HCT116 (cell line): ENCODE data around the gene AP3D1. TPM values are rescaled to one million over a fixed set of nuclear protein-coding genes. Genes with fewer than 3 reads are reported as not detected.

ENCODE experiments used
- ATAC-seq: fragments of 200-7000 bp; cut with Tn5 transposase; 2 replicates; pipeline ENCODE4 v1.9.1; 2020; ENCODE audit warnings: mild to moderate bottlenecking, moderate library complexity
- BruUV-seq: library from RNA; stranded (reverse); fragments of 400-500 nt; replicated peaks from 2 replicates; lab custom pipeline; 2021; lab: Mats Ljungman, UMichigan
- CTCF ChIA-PET: fragments of 300-600 bp; sonication (Branson Sonifier 250); formaldehyde crosslinking; loops from one replicate; lab custom pipeline; 2021; ENCODE audit warnings: antibody characterized with exemption; lab: Charles Lee
- POLR2A ChIA-PET: fragments of 300-600, 350-600 bp; sonication (Branson Sonifier 250); formaldehyde crosslinking; loops from one replicate; lab custom pipeline; 2021; ENCODE audit warnings: antibody characterized with exemption; lab: Charles Lee
- RAD21 ChIA-PET, 2 experiments: fragments of 300-600 bp; sonication (Branson Sonifier 250); formaldehyde crosslinking; loops; one replicate each; lab custom pipeline; 2023; ENCODE audit warnings: low total read pairs in 2 of 2; ENCODE audit not compliant: uncharacterized antibody in 2 of 2, unreplicated experiment in 2 of 2, low non-redundant PET in 1 of 2; lab: Charles Lee
- DNase-seq: peaks from one replicate; pipeline ENCODE4 v3.0.0-alpha.2; 2010; ENCODE audit warnings: low read depth, low spot score
- H2AFZ ChIP-seq: fragments of 200-600 bp; shearing (Covaris generic), sonication (generic); 2 replicates; pipeline ENCODE4 v1.6.1; 2017; ENCODE audit warnings: low read depth, mixed run types, mixed read lengths, antibody characterized with exemption, low read length; ENCODE audit not compliant: poor library complexity, severe bottlenecking
- H3K27ac ChIP-seq: 2 replicates; pipeline ENCODE4 v1.5.1; 2012; ENCODE audit warnings: low read depth, low read length
- H3K27me3 ChIP-seq: fragments of 200-600 bp; sonication (generic); 2 replicates; pipeline ENCODE4 v1.6.1; 2016; ENCODE audit warnings: mixed run types, low read length, mixed read lengths; ENCODE audit not compliant: insufficient read depth
- H3K36me3 ChIP-seq, 2 experiments: fragments of 200-500 bp in 1 of 2; fragments of 200-600 bp in 1 of 2; sonication (Bioruptor generic) in 1 of 2; sonication (generic) in 1 of 2; 2 replicates each; pipeline versions ENCODE4 v1.5.1 to v1.6.1; 2014 to 2016; ENCODE audit warnings: low read length in 2 of 2, inconsistent platforms in 1 of 2, mixed read lengths in 1 of 2, mixed run types in 1 of 2; ENCODE audit not compliant: insufficient read depth in 2 of 2, control insufficient read depth in 1 of 2
- H3K4me1 ChIP-seq, 2 experiments: fragments of 200-600 bp in 1 of 2; sonication (generic) in 1 of 2; 2 replicates each; pipeline versions ENCODE4 v1.5.1 to v1.6.1; 2012 to 2017; ENCODE audit warnings: low read length in 2 of 2, inconsistent platforms in 1 of 2, mild to moderate bottlenecking in 1 of 2, mixed read lengths in 1 of 2, mixed run types in 1 of 2, moderate library complexity in 1 of 2; ENCODE audit not compliant: insufficient read depth in 2 of 2, control insufficient read depth in 1 of 2
- H3K4me2 ChIP-seq: fragments of 200-600 bp; sonication (generic); 2 replicates; pipeline ENCODE4 v1.6.1; 2017; ENCODE audit warnings: mixed run types, low read length, mixed read lengths
- H3K4me3 ChIP-seq, 2 experiments: fragments of 200-600 bp in 1 of 2; sonication (generic) in 1 of 2; replicated peaks in 1 of 2; 2 replicates each; pipeline ENCODE4 v1.5.1; 2011 to 2016; ENCODE audit warnings: low read length in 2 of 2, control low read depth in 1 of 2, low read depth in 1 of 2, mild to moderate bottlenecking in 1 of 2, mixed read lengths in 1 of 2, mixed run types in 1 of 2
- H3K79me2 ChIP-seq: fragments of 200-600 bp; sonication (generic); 2 replicates; pipeline ENCODE4 v1.6.1; 2017; ENCODE audit warnings: mild to moderate bottlenecking, mixed run types, low read length, moderate library complexity, mixed read lengths; ENCODE audit not compliant: insufficient read depth
- H3K9ac ChIP-seq: fragments of 200-600 bp; sonication (generic); 2 replicates; pipeline ENCODE4 v1.6.1; 2016; ENCODE audit warnings: low read length, mixed read lengths
- H3K9me2 ChIP-seq: fragments of 200-600 bp; sonication (generic), shearing (Covaris generic); 2 replicates; pipeline ENCODE4 v1.6.1; 2017; ENCODE audit warnings: mixed run types, mild to moderate bottlenecking, moderate library complexity; ENCODE audit not compliant: insufficient read depth
- H3K9me3 ChIP-seq, 2 experiments: fragments of 200-500 bp in 1 of 2; fragments of 200-600 bp in 1 of 2; sonication (Bioruptor generic) in 1 of 2; sonication (generic) in 1 of 2; 2 replicates each; pipeline ENCODE4 v1.6.1; 2014 to 2017; ENCODE audit warnings: low read length in 2 of 2, mixed read lengths in 2 of 2, inconsistent platforms in 1 of 2, low read depth in 1 of 2, mild to moderate bottlenecking in 1 of 2, mixed run types in 1 of 2, moderate library complexity in 1 of 2; ENCODE audit not compliant: control insufficient read depth in 1 of 2, insufficient read depth in 1 of 2
- H4K20me1 ChIP-seq: fragments of 200-600 bp; sonication (generic), shearing (Covaris generic); 2 replicates; pipeline ENCODE4 v1.6.1; 2017; ENCODE audit warnings: mixed run types, mild to moderate bottlenecking, moderate library complexity; ENCODE audit not compliant: insufficient read depth
- ATF3 ChIP-seq: IDR thresholded peaks from 2 replicates; pipeline ENCODE4 v1.6.1; 2012
- CBX3 ChIP-seq: IDR thresholded peaks from 2 replicates; pipeline ENCODE4 v1.6.1; 2012; ENCODE audit warnings: low read depth
- CEBPB ChIP-seq: IDR thresholded peaks from 2 replicates; pipeline ENCODE4 v1.6.1; 2012; ENCODE audit warnings: low read depth
- EZH2phosphoT487 ChIP-seq: fragments of 200-600 bp; IDR thresholded peaks from 2 replicates; pipeline ENCODE4 v1.6.1; 2018; ENCODE audit warnings: antibody characterized with exemption, borderline replicate concordance
- FOSL1 ChIP-seq: IDR thresholded peaks from 2 replicates; pipeline ENCODE4 v1.6.1; 2012; ENCODE audit warnings: low read depth
- JUND ChIP-seq: IDR thresholded peaks from 2 replicates; pipeline ENCODE4 v1.6.1; 2012
- POLR2A ChIP-seq: IDR thresholded peaks from 2 replicates; pipeline ENCODE4 v1.7.0; 2011; ENCODE audit warnings: borderline replicate concordance; ENCODE audit not compliant: insufficient read depth, insufficient read length; ENCODE audit errors: extremely low read depth
- RAD21 ChIP-seq: IDR thresholded peaks from 2 replicates; pipeline ENCODE4 v1.6.1; 2012; ENCODE audit warnings: low read depth, mild to moderate bottlenecking
- SP1 ChIP-seq: IDR thresholded peaks from 2 replicates; pipeline ENCODE4 v1.6.1; 2012; ENCODE audit warnings: low read depth
- SRF ChIP-seq: IDR thresholded peaks from 2 replicates; pipeline ENCODE4 v1.6.1; 2012; ENCODE audit warnings: low read depth
- TCF7L2 ChIP-seq: IDR thresholded peaks from 2 replicates; pipeline ENCODE4 v1.7.0; 2011; ENCODE audit warnings: borderline replicate concordance, inconsistent platforms; ENCODE audit not compliant: insufficient read depth, insufficient read length; ENCODE audit errors: extremely low read depth
- YY1 ChIP-seq: IDR thresholded peaks from 2 replicates; pipeline ENCODE4 v1.6.1; 2011; ENCODE audit warnings: low read length, low read depth, moderate library complexity, mild to moderate bottlenecking; ENCODE audit not compliant: insufficient replicate concordance; ENCODE audit errors: extremely low read depth
- ZFX ChIP-seq: fragments of 450-650 bp; IDR thresholded peaks from 2 replicates; pipeline ENCODE4 v1.6.1; 2017
- intact Hi-C: fragments of 100-400 bp; cut with micrococcal nuclease; formaldehyde crosslinking; loops from 2 replicates; pipeline ENCODE4 v1.10.0; 2022
- total RNA-seq: library from RNA; stranded (reverse); gene quantifications from one replicate; pipeline ENCODE4 v1.2.1, GENCODE V29; 2021; ENCODE audit not compliant: unreplicated experiment
- TF ChIP-seq, protein P1 (sequence below), 3 experiments: fragments of 200-600 bp in 1 of 3; sonication (generic) in 1 of 3; IDR thresholded peaks in 2 of 3; conservative IDR thresholded peaks in 1 of 3; 2 replicates each; pipeline ENCODE4 v1.5.1; 2012 to 2017; ENCODE audit warnings: low read depth in 2 of 3, low read length in 2 of 3, antibody characterized with exemption in 1 of 3, borderline replicate concordance in 1 of 3, control low read depth in 1 of 3, mild to moderate bottlenecking in 1 of 3, mixed read lengths in 1 of 3, mixed run types in 1 of 3, moderate library complexity in 1 of 3; ENCODE audit not compliant: insufficient read depth in 1 of 3

Gene AP3D1
- total RNA-seq, 1 experiment from 2014 or later = 137 TPM

DNA sequence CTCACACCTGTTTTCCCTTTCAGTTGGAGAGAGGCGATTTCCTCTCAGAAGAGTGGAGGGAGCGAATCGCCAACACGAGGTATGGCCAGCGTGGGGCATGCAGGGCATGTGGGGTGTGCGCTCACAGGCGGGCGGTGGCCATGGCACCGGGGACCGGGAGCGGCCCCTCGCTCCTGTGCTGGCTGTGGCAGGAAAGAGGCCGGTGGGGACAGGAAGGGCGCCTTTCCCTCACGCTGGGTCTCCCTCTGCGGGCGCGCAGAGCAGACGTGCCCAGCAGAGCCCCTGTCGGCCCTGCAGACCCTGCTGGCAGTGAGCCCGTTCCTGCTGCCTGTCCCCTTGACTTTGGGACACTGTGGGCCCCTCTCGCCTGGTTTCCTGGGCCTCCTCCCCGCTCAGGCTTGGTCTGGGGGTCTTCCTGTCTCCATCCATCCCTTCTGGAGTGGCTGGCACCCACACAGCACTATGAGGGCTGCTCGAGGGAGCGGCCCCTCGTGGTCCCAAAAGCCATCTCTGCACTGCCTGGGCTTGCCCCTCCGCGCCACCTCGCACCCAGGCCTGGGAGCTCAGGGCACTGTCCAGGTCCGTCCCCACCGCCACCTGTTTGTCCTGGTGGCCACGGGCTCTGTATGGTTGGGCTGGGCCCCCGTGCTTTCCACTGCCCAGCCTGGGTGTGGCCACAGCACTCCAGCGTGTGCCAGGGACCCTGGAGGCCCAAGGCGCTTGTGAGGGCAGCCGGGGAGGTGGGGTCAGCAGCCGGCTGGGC lies 48.7 kb upstream of the AP3D1 start:
- Histone ChIP-seq H3K36me3 (peaks cover 12 to 14% of the 10 kb centered on the region in 2 experiments; a peak in 3 of 4 replicates), H3K79me2 (peaks cover 54% of the 10 kb centered on the region), H2AFZ (no peak overlapping the region), H3K9me2 (no peaks in the 10 kb centered on the region), H3K9me3 (no peaks in the 10 kb centered on the region), H3K4me2 (no peak overlapping the region), H3K4me1 (no peaks in the 10 kb centered on the region), H4K20me1 (no peaks in the 10 kb centered on the region), H3K27ac (no peak overlapping the region), H3K27me3 (no peaks in the 10 kb centered on the region), H3K9ac (no peak overlapping the region), H3K4me3 (no peak overlapping the region)
- RAD21 ChIA-PET = no interaction called here
- no TSS peak for BruUV-seq
- no peak for TF ChIP-seq FOSL1
- no peak for TF ChIP-seq EZH2phosphoT487
- TF ChIP-seq TCF7L2 = no peak
- TF ChIP-seq SRF = no peak
- TF ChIP-seq ATF3 = no peak
- TF ChIP-seq, protein P1, sequence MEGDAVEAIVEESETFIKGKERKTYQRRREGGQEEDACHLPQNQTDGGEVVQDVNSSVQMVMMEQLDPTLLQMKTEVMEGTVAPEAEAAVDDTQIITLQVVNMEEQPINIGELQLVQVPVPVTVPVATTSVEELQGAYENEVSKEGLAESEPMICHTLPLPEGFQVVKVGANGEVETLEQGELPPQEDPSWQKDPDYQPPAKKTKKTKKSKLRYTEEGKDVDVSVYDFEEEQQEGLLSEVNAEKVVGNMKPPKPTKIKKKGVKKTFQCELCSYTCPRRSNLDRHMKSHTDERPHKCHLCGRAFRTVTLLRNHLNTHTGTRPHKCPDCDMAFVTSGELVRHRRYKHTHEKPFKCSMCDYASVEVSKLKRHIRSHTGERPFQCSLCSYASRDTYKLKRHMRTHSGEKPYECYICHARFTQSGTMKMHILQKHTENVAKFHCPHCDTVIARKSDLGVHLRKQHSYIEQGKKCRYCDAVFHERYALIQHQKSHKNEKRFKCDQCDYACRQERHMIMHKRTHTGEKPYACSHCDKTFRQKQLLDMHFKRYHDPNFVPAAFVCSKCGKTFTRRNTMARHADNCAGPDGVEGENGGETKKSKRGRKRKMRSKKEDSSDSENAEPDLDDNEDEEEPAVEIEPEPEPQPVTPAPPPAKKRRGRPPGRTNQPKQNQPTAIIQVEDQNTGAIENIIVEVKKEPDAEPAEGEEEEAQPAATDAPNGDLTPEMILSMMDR (IDR thresholded peaks at IDR 0.05 in 2 of 3, conservative IDR thresholded peaks at IDR 0.05 in 1 of 3; ENCODE audit: borderline replicate concordance in 1 of 3, insufficient read depth in 1 of 3, low read depth in 2 of 3, low read length in 2 of 3) = no peak
- no peak for TF ChIP-seq JUND
- no peak for TF ChIP-seq CBX3
- TF ChIP-seq POLR2A = no peak
- no peak for TF ChIP-seq RAD21
- TF ChIP-seq SP1 = no peak
- no peak for TF ChIP-seq YY1
- TF ChIP-seq CEBPB = no peak
- no peak for TF ChIP-seq ZFX
- POLR2A ChIA-PET = no interaction called here
- ATAC-seq (no peak), DNase-seq (no peak)
- intact Hi-C loops = no loop called here
- CTCF ChIA-PET = interaction anchor here (1.0 kb wide), 1 partner anchor 44 kb away, joined by 4 read pairs; no protein-coding TSS in a partner anchor
